ENCODE results near the gene TBC1D10A. TPM values are rescaled to one million over a fixed set of nuclear protein-coding genes. Genes with fewer than 3 reads are reported as not detected.

Gene TBC1D10A
- total and polyA plus RNA-seq, 11 donors = 4.3 to 10.1 (median 7.1) TPM

- WGBS, 4 donors = 54 to 67% (median 60%) methylated on average over 10 of the region's 10 CpGs
- Histone ChIP-seq H3K27me3 (no peaks in the 10 kb centered on the region), H3K4me3 (no peak overlapping the region), H3K36me3 (no peaks in the 10 kb centered on the region), H3K9me3 (no peaks in the 10 kb centered on the region), H3K4me1 (peaks cover 0 to 81% (median 7%) of the 10 kb centered on the region in 12 donors), H3K27ac (no peak overlapping the region)
- ATAC-seq (no peak), DNase-seq (no peak)
- intact Hi-C loops (cut with DNase I) = no loop called here
- TF ChIP-seq POLR2A (IDR thresholded peaks at IDR 0.05) (no peak), CTCF (IDR thresholded peaks at IDR 0.05) (no peak)
These were observed 52.9 kb downstream of the TBC1D10A start for GRCh38 chr22:30273711-30274436.

- ATAC-seq (no peak), DNase-seq (no peak)
- H3K27me3 ChIP-seq = no peaks in the 10 kb centered on the region
- 81 to 86% (median 82%) methylated on average over 14 to 16 of the region's 16 CpGs for WGBS, 4 donors
- intact Hi-C loops (cut with DNase I) = no loop called here
- H3K4me3 ChIP-seq = no peak overlapping the region
- H3K27ac ChIP-seq = no peak overlapping the region
- TF ChIP-seq CTCF (IDR thresholded peaks at IDR 0.05) (no peak), POLR2A (IDR thresholded peaks at IDR 0.05) (no peak)
- H3K9me3 ChIP-seq = no peaks in the 10 kb centered on the region
- H3K4me1 ChIP-seq = peaks cover 0 to 79% (median 4%) of the 10 kb centered on the region in 12 donors
- H3K36me3 ChIP-seq = no peaks in the 10 kb centered on the region
These were observed 53.8 kb downstream of the TBC1D10A start for GRCh38 chr22:30272781-30273601.

GRCh38 chr22:30270832-30271231 lies 55.9 kb downstream of the TBC1D10A start:
- no peak for TF ChIP-seq POLR2A (IDR thresholded peaks at IDR 0.05)
- no peak for TF ChIP-seq CTCF (IDR thresholded peaks at IDR 0.05)
- 64 to 70% (median 66%) methylated on average over 13 to 16 of the region's 16 CpGs for WGBS, 4 donors
- Histone ChIP-seq H3K4me3 (no peak overlapping the region), H3K27me3 (no peaks in the 10 kb centered on the region), H3K4me1 (peaks cover 0 to 65% (median 0%) of the 10 kb centered on the region in 12 donors), H3K27ac (peak overlapping the region in 4 of 12 donors; percentile 38 to 78 (median 51)), H3K36me3 (no peaks in the 10 kb centered on the region), H3K9me3 (no peaks in the 10 kb centered on the region)
- ATAC-seq (peak; percentile 46 to 79 (median 64)), DNase-seq (peak; percentile 74 to 89 (median 78))
- intact Hi-C loops (cut with DNase I) = no loop called here

GRCh38 chr22:30268331-30268730 lies 58.4 kb downstream of the TBC1D10A start:
- intact Hi-C loops (cut with DNase I) = loop anchor here in 2 of 10 donors (10.0 kb wide), 1 partner anchor 216 kb away; no protein-coding TSS in a partner anchor
- Histone ChIP-seq H3K4me3 (no peak overlapping the region), H3K9me3 (no peaks in the 10 kb centered on the region), H3K36me3 (no peaks in the 10 kb centered on the region), H3K4me1 (peaks cover 0 to 63% (median 0%) of the 10 kb centered on the region in 12 donors), H3K27me3 (peaks cover 0 to 1% (median 0%) of the 10 kb centered on the region in 9 donors), H3K27ac (peak overlapping the region in 2 of 12 donors; percentile 69 to 96)
- no peak for TF ChIP-seq CTCF (IDR thresholded peaks at IDR 0.05)
- no peak for TF ChIP-seq POLR2A (IDR thresholded peaks at IDR 0.05)
- no peak for DNase-seq
- 82 to 93% (median 87%) methylated on average over 8 of the region's 8 CpGs for WGBS, 4 donors
- no peak for ATAC-seq
